Measurements from ENCODE around the gene PLD6. TPM values are rescaled to one million over a fixed set of nuclear protein-coding genes. Genes with fewer than 3 reads are reported as not detected.

PLD6 gene
- total and polyA plus RNA-seq, 2 experiments from 2014 or later, result 0.65 to 1.0 TPM

- in situ Hi-C loops (cut with MboI), result no loop called here
- no peaks in the 10 kb centered on the region for H3K9me2 ChIP-seq (ENCODE audit: insufficient read depth)
- no peaks in the 10 kb centered on the region for H4K20me1 ChIP-seq (ENCODE audit: insufficient read depth)
- H3K27ac ChIP-seq, result no peak overlapping the region
- H3K4me2 ChIP-seq (ENCODE audit: unreplicated experiment), result no peak overlapping the region
- no peak for TF ChIP-seq EZH2phosphoT487 (IDR thresholded peaks at IDR 0.05; ENCODE audit: insufficient read depth, low read depth)
- no peak for TF ChIP-seq EZH2 (IDR thresholded peaks at IDR 0.05; ENCODE audit: insufficient read depth, poor library complexity, severe bottlenecking)
- H3K4me3 ChIP-seq, result no peak overlapping the region
- H3K9me3 ChIP-seq (ENCODE audit: low read depth), result no peaks in the 10 kb centered on the region
- H2AFZ ChIP-seq, result no peak overlapping the region
- H3K4me1 ChIP-seq (ENCODE audit: insufficient read depth), result no peaks in the 10 kb centered on the region
- WGBS, 2 experiments (ENCODE audit: low coverage in 1 of 2, low lambda C conversion rate in 2 of 2, missing lambda C conversion rate in 2 of 2), result 85 to 86% methylated on average over 10 of the region's 10 CpGs
- H3K79me2 ChIP-seq (ENCODE audit: insufficient read depth), result peaks cover 3% of the 10 kb centered on the region
- DNase-seq, result no peak
- peaks cover 20% of the 10 kb centered on the region; the same call in 1 of the 2 replicates for H3F3A ChIP-seq (ENCODE audit: insufficient read depth)
- no peaks in the 10 kb centered on the region for H3K27me3 ChIP-seq (replicated peaks; ENCODE audit: insufficient read depth)
- no peak overlapping the region for H3K9ac ChIP-seq
- peaks cover 12% of the 10 kb centered on the region; the same call in 1 of the 2 replicates for H3K36me3 ChIP-seq (ENCODE audit: low read depth)
Measured at GRCh38 chr17:17241656-17242055, 35.5 kb upstream of the PLD6 start.

DNA sequence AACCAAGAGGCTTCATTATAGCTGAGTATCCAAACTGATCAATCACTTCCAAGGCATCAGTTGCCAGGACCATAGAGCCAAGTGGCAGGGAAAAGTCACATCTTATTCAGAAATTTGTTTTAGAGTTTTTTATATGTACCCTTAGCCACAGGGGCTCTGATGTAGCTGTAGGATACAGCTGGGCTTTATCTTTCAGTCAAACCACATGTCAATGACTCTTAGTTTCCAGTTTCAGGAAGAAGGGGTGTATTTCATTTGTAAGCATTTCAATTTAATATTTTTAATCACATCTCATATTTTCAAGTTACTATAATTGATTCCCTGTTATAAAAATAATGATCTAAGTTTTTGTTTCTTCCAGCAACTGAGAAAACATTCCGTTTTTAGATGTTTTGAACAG is 33.7 kb upstream of the PLD6 start:
- H3F3A ChIP-seq (ENCODE audit: insufficient read depth), result peaks cover 21% of the 10 kb centered on the region
- peaks cover 21% of the 10 kb centered on the region for H3K79me2 ChIP-seq (ENCODE audit: insufficient read depth)
- no peaks in the 10 kb centered on the region for H3K9me3 ChIP-seq (ENCODE audit: low read depth)
- H3K36me3 ChIP-seq (ENCODE audit: low read depth), result no peaks in the 10 kb centered on the region
- no peak overlapping the region for H3K4me3 ChIP-seq
- H3K4me2 ChIP-seq (ENCODE audit: unreplicated experiment), result no peak overlapping the region
- TF ChIP-seq EZH2 (IDR thresholded peaks at IDR 0.05; ENCODE audit: insufficient read depth, poor library complexity, severe bottlenecking) (no peak), EZH2phosphoT487 (IDR thresholded peaks at IDR 0.05; ENCODE audit: insufficient read depth, low read depth) (no peak)
- no peaks in the 10 kb centered on the region for H3K27me3 ChIP-seq (replicated peaks; ENCODE audit: insufficient read depth)
- H3K9me2 ChIP-seq (ENCODE audit: insufficient read depth), result no peaks in the 10 kb centered on the region
- in situ Hi-C loops (cut with MboI), result no loop called here
- no peak overlapping the region for H2AFZ ChIP-seq
- no peak for DNase-seq
- H3K4me1 ChIP-seq (ENCODE audit: insufficient read depth), result peaks cover 13% of the 10 kb centered on the region
- no peaks in the 10 kb centered on the region for H4K20me1 ChIP-seq (ENCODE audit: insufficient read depth)
- H3K27ac ChIP-seq, result no peak overlapping the region
- 11 to 13% methylated on average over 1 of the region's 1 CpG for WGBS, 2 experiments (ENCODE audit: low coverage in 1 of 2, low lambda C conversion rate in 2 of 2, missing lambda C conversion rate in 2 of 2)
- H3K9ac ChIP-seq, result no peak overlapping the region

- peaks cover 13% of the 10 kb centered on the region for H3K4me1 ChIP-seq (ENCODE audit: insufficient read depth)
- WGBS, 2 experiments (ENCODE audit: low coverage in 1 of 2, low lambda C conversion rate in 2 of 2, missing lambda C conversion rate in 2 of 2), result 1% methylated on average over 34 to 44 of the region's 53 CpGs
- H3K27me3 ChIP-seq (replicated peaks; ENCODE audit: insufficient read depth), result no peaks in the 10 kb centered on the region
- peaks cover 47% of the 10 kb centered on the region for H3K79me2 ChIP-seq (ENCODE audit: insufficient read depth)
- peak within 1 kb of the TSS; percentile 94 for H3K4me3 ChIP-seq
- H2AFZ ChIP-seq, result peak within 1 kb of the TSS; percentile 97
- H3K4me2 ChIP-seq (ENCODE audit: unreplicated experiment), result peak within 1 kb of the TSS; percentile 92
- in situ Hi-C loops (cut with MboI), result no loop called here
- no peaks in the 10 kb centered on the region for H3K9me2 ChIP-seq (ENCODE audit: insufficient read depth)
- peak within 1 kb of the TSS; percentile 99 for H3K9ac ChIP-seq
- peak; percentile 95 for DNase-seq
- H4K20me1 ChIP-seq (ENCODE audit: insufficient read depth), result no peaks in the 10 kb centered on the region
- H3K36me3 ChIP-seq (ENCODE audit: low read depth), result no peaks in the 10 kb centered on the region
- peak within 1 kb of the TSS; percentile 94 for H3K27ac ChIP-seq
- no peak for TF ChIP-seq EZH2phosphoT487 (IDR thresholded peaks at IDR 0.05; ENCODE audit: insufficient read depth, low read depth)
- TF ChIP-seq EZH2 (IDR thresholded peaks at IDR 0.05; ENCODE audit: insufficient read depth, poor library complexity, severe bottlenecking), result no peak
- H3K9me3 ChIP-seq (ENCODE audit: low read depth), result no peaks in the 10 kb centered on the region
- H3F3A ChIP-seq (ENCODE audit: insufficient read depth), result peaks cover 14% of the 10 kb centered on the region
Measured at GRCh38 chr17:17237026-17237799, 31.1 kb upstream of the PLD6 start, which contains the start of gene FLCN. Gene FLCN (minus strand): TSS chr17:17237168. CDS start chr17:17228137, 9,031 bp downstream.

DNA sequence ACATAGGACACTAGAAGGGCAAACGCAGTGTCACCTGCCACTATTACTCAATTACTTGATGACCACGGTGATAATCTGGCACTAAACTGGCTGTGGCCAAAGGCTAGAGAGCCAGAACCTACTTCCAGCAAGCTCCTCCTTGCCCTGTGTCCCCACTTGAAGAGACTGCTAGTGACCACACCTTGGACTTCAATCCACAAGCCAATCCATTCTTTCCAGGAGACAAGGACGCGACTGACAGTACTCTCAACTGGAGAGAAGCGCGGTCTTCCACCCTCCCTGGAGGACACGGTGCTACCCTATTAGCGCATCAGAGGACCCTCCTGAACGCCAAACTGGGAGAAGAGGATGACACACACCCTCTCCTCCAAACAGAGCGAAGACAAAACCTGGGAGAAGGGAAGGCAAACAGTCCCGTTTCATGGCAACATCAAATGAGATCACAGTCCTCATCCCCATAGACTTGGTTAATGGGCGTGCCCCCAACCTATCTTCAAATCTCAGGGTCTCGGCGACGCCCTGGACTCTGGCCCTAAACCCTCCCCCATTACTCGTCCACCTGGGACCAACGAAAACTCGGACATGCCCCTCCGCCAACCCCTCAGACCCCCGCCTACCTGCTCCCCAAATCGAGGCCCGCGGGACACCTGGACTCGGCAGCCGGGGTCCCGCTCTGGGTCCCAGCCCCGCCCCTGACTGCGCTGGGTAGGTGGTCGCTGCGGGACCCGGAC is 30.3 kb upstream of the PLD6 start:
- peak overlapping the region; percentile 94 for H3K27ac ChIP-seq
- peaks cover 14% of the 10 kb centered on the region for H3F3A ChIP-seq (ENCODE audit: insufficient read depth)
- H3K9ac ChIP-seq, result peak overlapping the region; percentile 99
- H3K4me2 ChIP-seq (ENCODE audit: unreplicated experiment), result peak overlapping the region; percentile 92
- H3K4me3 ChIP-seq, result peak overlapping the region; percentile 94
- WGBS, 2 experiments (ENCODE audit: low coverage in 1 of 2, low lambda C conversion rate in 2 of 2, missing lambda C conversion rate in 2 of 2), result 0% methylated on average over 28 to 31 of the region's 31 CpGs
- H3K4me1 ChIP-seq (ENCODE audit: insufficient read depth), result peaks cover 13% of the 10 kb centered on the region
- peak overlapping the region; percentile 97 for H2AFZ ChIP-seq
- TF ChIP-seq EZH2phosphoT487 (IDR thresholded peaks at IDR 0.05; ENCODE audit: insufficient read depth, low read depth) (no peak), EZH2 (IDR thresholded peaks at IDR 0.05; ENCODE audit: insufficient read depth, poor library complexity, severe bottlenecking) (no peak)
- H3K9me2 ChIP-seq (ENCODE audit: insufficient read depth), result no peaks in the 10 kb centered on the region
- peak; percentile 82 for DNase-seq
- no peaks in the 10 kb centered on the region for H4K20me1 ChIP-seq (ENCODE audit: insufficient read depth)
- H3K9me3 ChIP-seq (ENCODE audit: low read depth), result no peaks in the 10 kb centered on the region
- peaks cover 48% of the 10 kb centered on the region for H3K79me2 ChIP-seq (ENCODE audit: insufficient read depth)
- no peaks in the 10 kb centered on the region for H3K27me3 ChIP-seq (replicated peaks; ENCODE audit: insufficient read depth)
- in situ Hi-C loops (cut with MboI), result no loop called here
- H3K36me3 ChIP-seq (ENCODE audit: low read depth), result no peaks in the 10 kb centered on the region
